Renal cortical epithelial cell (primary cell): ENCODE results near the gene RAB3IL1. TPM values are rescaled to one million over a fixed set of nuclear protein-coding genes. Genes with fewer than 3 reads are reported as not detected.

Source experiments
- total RNA-seq: library from RNA; depleted of rRNA; stranded (reverse); fragments of >200 nt; gene quantifications from 2 replicates; pipeline ENCODE4 v1.2.3, GENCODE V29; 2014

Gene RAB3IL1
- total RNA-seq, 1 donor from 2014 or later: 0.75 TPM

Other genes starting within 250 kb of the RAB3IL1 start
- gene DAGLA, start 237.2 kb downstream of the RAB3IL1 start, total RNA-seq: 1.7 and 6.8 TPM in 2 replicates
- gene MYRF, start 164.9 kb downstream of the RAB3IL1 start, total RNA-seq: 4.2 and 20.0 TPM in 2 replicates
- 18.3 and 38.9 TPM in 2 replicates for gene TMEM258, start 125.0 kb downstream of the RAB3IL1 start, total RNA-seq
- gene FEN1, start 124.7 kb downstream of the RAB3IL1 start, total RNA-seq: 12.1 and 35.6 TPM in 2 replicates
- 35.8 and 84.6 TPM in 2 replicates for gene FADS1, start 100.6 kb downstream of the RAB3IL1 start, total RNA-seq
- 37.7 and 199 TPM in 2 replicates for gene FADS2, start 89.3 kb downstream of the RAB3IL1 start, total RNA-seq
- gene FADS3, start 26.0 kb downstream of the RAB3IL1 start, total RNA-seq: 181 and 200 TPM in 2 replicates
- 1.1 and 1.4 TPM in 2 replicates for gene BEST1, start 32.8 kb upstream of the RAB3IL1 start, total RNA-seq
- 821 and 5,018 TPM in 2 replicates for gene FTH1, start 50.1 kb upstream of the RAB3IL1 start, total RNA-seq
- gene INCENP, start 206.4 kb upstream of the RAB3IL1 start, total RNA-seq: 10.9 and 13.0 TPM in 2 replicates